HepG2 (cell line): Measurements from ENCODE around the gene COX18. TPM values are rescaled to one million over a fixed set of nuclear protein-coding genes. Genes with fewer than 3 reads are reported as not detected.
A peak's percentile ranks its signal among the peaks of the same experiment; 100 is the strongest.

Experiments used
- CAMTA2 ChIP-seq: sonication (generic); formaldehyde crosslinking; IDR thresholded peaks from 2 replicates; pipeline ENCODE4 v1.4.0; 2020; ENCODE audit warnings: mild to moderate bottlenecking, missing genetic modification reagents, borderline replicate concordance
- CENPT ChIP-seq: sonication (generic); formaldehyde crosslinking; IDR thresholded peaks from 2 replicates; pipeline ENCODE4 v1.8.0; 2022; ENCODE audit warnings: low read depth, mild to moderate bottlenecking, moderate library complexity, missing genetic modification reagents
- CHD2 ChIP-seq: IDR thresholded peaks from 2 replicates; pipeline ENCODE4 v1.6.1; 2011; ENCODE audit warnings: low read depth, low read length, improper control_type of control experiment
- DRAP1 ChIP-seq: IDR thresholded peaks from 2 replicates; pipeline ENCODE4 v1.6.1; 2016; ENCODE audit warnings: missing genetic modification reagents, missing compliant biosample characterization
- HIC2 ChIP-seq: sonication (generic); formaldehyde crosslinking; IDR thresholded peaks from 2 replicates; pipeline ENCODE4 v1.9.0; 2022; ENCODE audit warnings: low read depth, missing genetic modification reagents
- MTA3 ChIP-seq: sonication (generic); formaldehyde crosslinking; IDR thresholded peaks from 2 replicates; pipeline ENCODE4 v1.4.0; 2020; ENCODE audit warnings: missing genetic modification reagents
- NR2C2 ChIP-seq: sonication (generic); formaldehyde crosslinking; IDR thresholded peaks from 2 replicates; pipeline ENCODE4 v1.4.0; 2020; ENCODE audit warnings: missing genetic modification reagents, mild to moderate bottlenecking, moderate library complexity, borderline replicate concordance
- SMC3 ChIP-seq: IDR thresholded peaks from 2 replicates; pipeline ENCODE4 v1.6.1; 2011; ENCODE audit warnings: low read length, improper control_type of control experiment
- SMYD3 ChIP-seq: sonication (generic); formaldehyde crosslinking; IDR thresholded peaks from 2 replicates; pipeline ENCODE4 v1.8.1; 2023; ENCODE audit warnings: mild to moderate bottlenecking, missing genetic modification reagents
- SP4 ChIP-seq: sonication (generic); formaldehyde crosslinking; IDR thresholded peaks from 2 replicates; pipeline ENCODE4 v1.8.1; 2023; ENCODE audit warnings: mild to moderate bottlenecking, missing genetic modification reagents
- SRY ChIP-seq: sonication (generic); formaldehyde crosslinking; IDR thresholded peaks from 2 replicates; pipeline ENCODE4 v1.8.0; 2022; ENCODE audit warnings: mild to moderate bottlenecking, missing genetic modification reagents
- TAF1 ChIP-seq: sonication (generic); formaldehyde crosslinking; IDR thresholded peaks from 2 replicates; pipeline ENCODE4 v1.4.0; 2020; ENCODE audit warnings: missing genetic modification reagents
- THRA ChIP-seq: sonication (generic); formaldehyde crosslinking; IDR thresholded peaks from 2 replicates; pipeline ENCODE4 v1.4.0; 2020; ENCODE audit warnings: missing genetic modification reagents, borderline replicate concordance
- ZBTB1 ChIP-seq: sonication (generic); formaldehyde crosslinking; IDR thresholded peaks from 2 replicates; pipeline ENCODE4 v1.4.0; 2020; ENCODE audit warnings: missing genetic modification reagents, borderline replicate concordance
- ZBTB2 ChIP-seq: sonication (generic); formaldehyde crosslinking; IDR thresholded peaks from 2 replicates; pipeline ENCODE4 v1.8.0; 2022; ENCODE audit warnings: low read depth, missing genetic modification reagents
- ZFP41 ChIP-seq: sonication (generic); formaldehyde crosslinking; IDR thresholded peaks from 2 replicates; pipeline ENCODE4 v1.4.0; 2020; ENCODE audit warnings: mild to moderate bottlenecking, missing genetic modification reagents, borderline replicate concordance
- ZNF550 ChIP-seq: sonication (generic); formaldehyde crosslinking; IDR thresholded peaks from 2 replicates; pipeline ENCODE4 v1.4.0; 2020; ENCODE audit warnings: mild to moderate bottlenecking, missing genetic modification reagents, borderline replicate concordance
- ZNF609 ChIP-seq: sonication (generic); formaldehyde crosslinking; IDR thresholded peaks from 2 replicates; pipeline ENCODE4 v1.4.0; 2020; ENCODE audit warnings: mild to moderate bottlenecking, missing genetic modification reagents, borderline replicate concordance
- ZNF616 ChIP-seq: sonication (generic); formaldehyde crosslinking; IDR thresholded peaks from 2 replicates; pipeline ENCODE4 v1.5.0; 2020; ENCODE audit warnings: low read depth, mild to moderate bottlenecking, missing genetic modification reagents
- ZNF776 ChIP-seq: sonication (generic); formaldehyde crosslinking; IDR thresholded peaks from 2 replicates; pipeline ENCODE4 v1.4.0; 2020; ENCODE audit warnings: mild to moderate bottlenecking, missing genetic modification reagents
- polyA plus RNA-seq, 8 experiments: library from polyadenylated mRNA; depleted of rRNA in 3 of 8; stranded (reverse) in 7 of 8; unstranded in 1 of 8; fragments of >200 nt; fragmentation: Illumina TruSeq in 4 of 8; extraction: Trizol in 4 of 8; gene quantifications; 2 replicates each; pipeline versions ENCODE4 v1.2.1 to v1.2.3, GENCODE V29; 2011 to 2016; ENCODE audit warnings: low read depth in 4 of 8, missing spikeins in 1 of 8, mixed read lengths in 1 of 8; ENCODE audit not compliant: insufficient read depth in 1 of 8
- total RNA-seq, 5 experiments: library from RNA; depleted of rRNA; stranded (reverse); fragments of >200 nt; fragmentation: Illumina TruSeq; extraction: Trizol; gene quantifications; 2 replicates each; pipeline ENCODE4 v1.2.3, GENCODE V29; 2016; ENCODE audit warnings: low read depth in 1 of 5

Gene COX18
- total and polyA plus RNA-seq, 2 of the 13 experiments (the other 11 are each of a cell fraction or from before 2014, with no cell fraction given), result 8.7 to 21.3 TPM

GRCh38 chr4:73103799-73104503 is 34.4 kb upstream of the COX18 start (continued):
- no peak for TF ChIP-seq SP4 (CRISPR knock-in tag)
- TF ChIP-seq ZNF609 (CRISPR knock-in tag), result no peak
- no peak for TF ChIP-seq CHD2
- TF ChIP-seq DRAP1 (CRISPR knock-in tag), result peak; percentile 86
- TF ChIP-seq TAF1, result peak; percentile 47; the same call in 1 of the 2 replicates
- TF ChIP-seq MTA3, result no peak
- no peak for TF ChIP-seq HIC2
- TF ChIP-seq SRY, result no peak
- TF ChIP-seq CAMTA2, result no peak
- TF ChIP-seq ZBTB2 (CRISPR knock-in tag), result no peak
- no peak for TF ChIP-seq ZNF550 (CRISPR knock-in tag)
- no peak for TF ChIP-seq ZNF616 (CRISPR knock-in tag)
- TF ChIP-seq SMYD3 (CRISPR knock-in tag), result no peak
- no peak for TF ChIP-seq CENPT (CRISPR knock-in tag)
- no peak for TF ChIP-seq ZFP41 (CRISPR knock-in tag)
- TF ChIP-seq THRA (CRISPR knock-in tag), result no peak
- TF ChIP-seq NR2C2 (CRISPR knock-in tag), result peak; percentile 81
- TF ChIP-seq SMC3, result no peak
- TF ChIP-seq ZBTB1, result no peak
- TF ChIP-seq ZNF776, result no peak
